ENCODE measurements around the gene SLC6A9.

The SLC6A9 gene

GRCh38 chr1:44047131-44047530 is 15.9 kb upstream of the SLC6A9 start:
- no peak for DNase-seq

GRCh38 chr1:44045064-44045463 is 13.8 kb upstream of the SLC6A9 start:
- no peak for DNase-seq

GRCh38 chr1:44044071-44044801 is 13.0 kb upstream of the SLC6A9 start:
- DNase-seq = no peak

DNA sequence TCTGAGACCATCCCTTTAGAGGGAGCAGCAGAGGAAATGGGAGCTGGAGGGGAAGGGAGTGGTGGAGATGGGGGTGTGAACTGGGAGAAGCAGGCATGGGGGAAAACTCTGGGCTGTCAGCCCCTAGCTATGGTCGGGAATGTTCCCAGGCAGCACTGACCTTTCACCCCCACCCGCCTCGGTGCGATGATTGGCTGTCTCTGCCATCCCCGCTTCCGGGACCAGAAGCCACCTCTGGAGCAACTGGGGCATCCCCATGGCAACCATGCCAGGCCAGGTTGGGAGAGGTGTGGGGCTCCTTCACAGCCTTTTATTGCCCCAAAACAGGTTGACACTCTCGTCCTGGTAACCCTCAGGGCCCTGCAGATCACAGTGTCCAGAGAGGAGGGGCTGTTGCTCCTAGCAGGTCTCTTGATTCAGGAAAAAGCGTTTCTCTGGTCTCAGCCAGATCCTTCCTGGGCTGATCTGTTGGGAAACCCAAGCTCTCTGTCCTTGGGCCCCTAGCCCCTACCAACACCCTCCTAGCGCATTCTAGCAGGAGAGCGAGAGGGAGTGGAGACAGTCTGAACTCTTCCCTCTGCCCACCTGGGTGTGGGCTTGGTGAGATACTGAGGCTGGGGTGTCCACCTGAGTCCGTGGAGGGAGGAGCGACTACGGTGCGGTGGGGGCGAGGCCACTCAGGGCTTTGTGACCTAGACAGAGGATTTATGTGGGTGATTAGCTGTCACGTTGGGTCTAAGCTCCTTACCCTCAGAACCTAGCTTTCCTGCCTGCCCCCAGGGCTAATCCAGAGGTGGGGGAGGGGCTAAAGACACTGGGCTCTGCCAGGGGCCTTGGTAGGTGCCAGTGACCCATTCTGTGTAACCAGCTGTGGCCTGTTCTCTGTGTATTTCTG is 12.2 kb upstream of the SLC6A9 start:
- no peak for DNase-seq

DNA sequence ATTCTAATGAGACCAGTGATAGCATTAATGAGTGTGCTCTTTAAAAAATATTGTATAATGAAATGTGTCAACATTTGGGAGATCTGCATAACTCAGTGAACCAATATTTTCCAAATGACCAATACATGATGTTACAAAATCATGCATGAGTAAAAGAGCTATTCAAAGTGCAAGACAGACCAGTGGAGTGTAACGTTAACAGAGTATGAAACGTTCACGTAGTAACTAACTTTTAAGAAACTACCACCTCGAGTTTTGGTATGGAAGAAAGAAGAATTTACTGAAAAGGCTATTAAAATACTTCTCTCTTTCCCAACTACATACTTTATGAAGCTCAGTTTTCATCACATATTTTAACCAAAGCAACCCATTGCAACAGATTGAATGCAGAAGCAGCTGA is 9.6 kb upstream of the SLC6A9 start:
- DNase-seq = no peak

DNA sequence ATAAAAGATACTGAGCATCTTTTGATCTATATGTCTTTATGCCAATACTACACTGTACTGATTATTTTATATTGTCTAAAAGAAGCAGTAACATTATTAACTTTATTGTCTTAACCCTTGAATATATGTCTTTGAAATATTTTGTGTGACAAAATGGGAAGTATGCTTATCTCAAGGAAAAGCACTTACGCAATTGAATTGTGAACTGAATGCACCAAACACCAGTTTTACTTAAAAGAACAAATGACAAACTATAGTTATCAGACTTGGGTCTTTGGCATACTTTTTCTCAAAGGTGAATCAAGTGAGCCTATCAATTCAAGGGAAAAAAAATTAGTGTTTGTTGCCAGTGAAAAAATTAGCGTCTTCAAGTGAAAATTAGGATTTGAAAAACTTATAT is 9.2 kb upstream of the SLC6A9 start:
- DNase-seq = no peak

GRCh38 chr1:44038876-44039657 is 7.8 kb upstream of the SLC6A9 start:
- DNase-seq = no peak

- DNase-seq = no peak
Observed at GRCh38 chr1:44037154-44037553, 5.9 kb upstream of the SLC6A9 start.

GRCh38 chr1:44036409-44037139 is 5.3 kb upstream of the SLC6A9 start:
- DNase-seq = peak; percentile 86

GRCh38 chr1:44035726-44036408 is 4.6 kb upstream of the SLC6A9 start:
- no peak for DNase-seq

- DNase-seq = no peak
Observed at GRCh38 chr1:44034976-44035716, 3.9 kb upstream of the SLC6A9 start.

DNA sequence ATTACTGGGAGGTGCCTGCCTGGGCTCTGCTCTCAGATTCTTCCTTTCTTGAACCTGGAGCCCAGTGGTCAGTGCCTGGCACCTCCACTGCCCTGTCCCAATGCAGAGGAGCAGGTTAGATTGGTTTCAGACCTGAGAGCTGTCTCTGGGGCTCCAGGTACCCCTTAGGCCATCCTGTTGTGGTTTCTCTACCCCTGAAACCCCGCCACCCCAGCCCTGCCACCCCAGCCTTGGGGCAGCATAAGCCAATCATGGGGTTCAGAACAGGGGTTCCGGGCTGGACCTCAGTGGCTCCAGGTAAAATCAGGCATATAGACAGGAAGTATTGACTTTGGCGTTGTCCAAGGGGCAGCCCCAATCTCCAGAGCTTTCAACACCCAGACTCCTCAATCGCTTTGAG is 3.2 kb upstream of the SLC6A9 start:
- no peak for DNase-seq

GRCh38 chr1:44033756-44034155 is 2.5 kb upstream of the SLC6A9 start:
- no peak for DNase-seq

DNA sequence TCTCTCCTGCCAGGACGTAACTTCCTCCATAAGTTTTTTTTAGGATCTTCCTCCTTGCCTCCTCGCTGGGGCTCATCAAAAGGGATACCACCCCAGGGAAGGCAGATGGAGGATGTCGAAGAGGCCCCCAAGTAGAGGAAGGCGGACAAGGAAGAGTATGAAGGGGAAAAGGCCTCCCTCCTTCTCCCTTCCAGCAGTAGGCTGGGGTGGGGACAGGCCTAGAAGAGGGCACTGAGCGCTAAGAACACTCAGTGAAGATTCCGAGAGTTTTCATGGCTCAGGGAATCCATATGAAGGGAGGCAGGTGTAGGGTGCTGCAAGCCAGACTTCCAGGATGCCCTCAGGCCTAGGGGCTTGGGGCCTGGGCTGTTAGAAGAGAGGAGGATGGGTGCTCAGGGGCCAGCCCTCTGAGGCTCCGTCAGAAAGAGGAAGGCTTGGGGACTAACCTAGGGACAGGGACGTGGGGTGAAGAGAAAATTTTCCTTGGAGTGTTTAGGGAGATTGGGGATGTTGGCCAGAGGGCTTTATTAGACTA is 1.8 kb upstream of the SLC6A9 start:
- no peak for DNase-seq

GRCh38 chr1:44032170-44032790 is 1.0 kb upstream of the SLC6A9 start:
- DNase-seq = no peak

DNA sequence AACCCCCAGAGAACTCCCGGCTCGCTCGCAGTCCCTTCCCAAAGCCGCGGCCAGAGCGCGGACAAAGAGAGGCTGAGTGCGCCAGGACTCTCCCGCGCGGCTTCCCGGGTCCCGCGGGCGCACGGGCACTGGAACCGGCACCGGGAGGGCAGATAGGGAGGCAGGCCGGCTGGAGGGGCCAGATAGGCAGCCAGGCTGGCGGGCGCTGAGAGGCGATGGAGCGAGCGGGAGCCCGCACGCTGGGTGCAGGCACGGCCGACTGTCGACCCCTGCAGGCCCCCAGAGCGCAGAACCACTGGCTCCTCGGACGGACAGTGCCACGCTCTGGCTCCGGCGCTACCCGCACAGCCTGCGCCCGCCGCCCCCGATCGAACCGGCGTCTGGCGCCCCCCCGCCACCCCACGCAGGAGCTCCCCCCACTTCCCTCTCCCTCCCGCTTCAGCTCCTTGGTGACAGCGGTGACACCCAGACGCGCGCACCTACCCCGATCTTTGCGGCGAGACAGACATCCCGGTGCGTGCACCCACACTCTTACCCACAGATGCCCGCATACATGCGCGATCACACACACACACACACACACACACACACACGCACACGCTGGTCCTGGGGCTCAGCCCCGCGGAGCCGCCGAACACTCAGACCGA is 534 bp downstream of the SLC6A9 start:
- DNase-seq = peak; percentile 52

- peak; percentile 68 for DNase-seq
Observed at GRCh38 chr1:44029911-44030604, 1.2 kb downstream of the SLC6A9 start.

DNA sequence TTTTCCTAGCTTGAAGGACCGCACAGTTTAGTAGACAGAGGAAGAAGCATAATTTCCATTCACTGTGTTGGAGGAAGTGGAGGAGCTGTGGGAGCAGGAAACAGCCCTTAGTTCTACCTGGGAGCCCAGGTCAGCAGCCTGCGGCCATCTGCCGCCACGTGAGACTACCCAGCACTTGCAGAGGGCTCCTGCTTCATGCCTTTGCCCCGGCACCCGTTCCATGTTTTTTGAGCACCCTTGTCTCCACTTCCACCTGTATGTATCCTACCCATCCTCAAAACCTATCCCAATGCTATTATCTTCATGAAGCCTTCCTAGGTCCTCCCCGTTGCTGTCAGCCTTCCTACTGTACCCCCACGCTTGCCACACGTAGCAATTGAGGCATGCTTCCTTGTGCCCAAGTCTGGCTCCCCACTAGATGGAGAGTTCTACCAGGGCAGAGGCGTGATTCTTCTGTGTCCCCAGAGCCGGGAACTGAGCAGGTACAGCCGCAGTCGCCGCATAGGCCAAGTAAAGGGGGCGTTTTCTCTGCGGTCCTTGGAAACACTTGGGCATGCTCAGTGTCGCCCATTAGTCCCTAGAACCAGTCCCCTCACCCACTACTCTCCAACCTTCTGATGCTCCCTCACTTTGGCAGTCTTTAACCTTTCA is 1.9 kb downstream of the SLC6A9 start:
- peak; percentile 63 for DNase-seq

GRCh38 chr1:44027320-44027719 is 3.9 kb downstream of the SLC6A9 start:
- no peak for DNase-seq
